RPMI8226 (cell line): ENCODE data around the gene FOXI3.

ENCODE experiments used
- DNase-seq: peaks from one replicate; pipeline ENCODE4 v3.0.0-alpha.2; 2015

The FOXI3 gene

DNA sequence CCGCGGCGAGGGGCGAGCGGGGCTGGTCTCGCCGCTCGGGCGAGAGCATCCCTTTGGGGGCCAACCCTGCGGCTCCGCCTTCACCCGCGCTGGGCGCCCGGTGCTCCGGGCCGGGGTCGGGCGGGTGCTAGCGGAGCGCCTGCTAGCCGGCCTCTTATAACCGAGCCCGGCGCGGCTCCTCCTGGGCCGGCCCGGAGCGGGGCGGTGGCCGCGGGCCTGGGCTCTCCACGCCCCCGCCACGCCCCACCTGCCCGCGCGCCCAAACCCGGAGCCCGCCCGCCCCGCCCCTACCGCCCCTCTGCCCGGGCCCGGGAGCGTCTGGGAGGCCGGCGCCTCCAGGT, at the start of gene FOXI3:
TSS of gene FOXI3 (minus strand) at position 129 of the 341 bp plus-strand sequence. CDS start 158 bp downstream, outside the sequence.
- DNase-seq: no peak

DNA sequence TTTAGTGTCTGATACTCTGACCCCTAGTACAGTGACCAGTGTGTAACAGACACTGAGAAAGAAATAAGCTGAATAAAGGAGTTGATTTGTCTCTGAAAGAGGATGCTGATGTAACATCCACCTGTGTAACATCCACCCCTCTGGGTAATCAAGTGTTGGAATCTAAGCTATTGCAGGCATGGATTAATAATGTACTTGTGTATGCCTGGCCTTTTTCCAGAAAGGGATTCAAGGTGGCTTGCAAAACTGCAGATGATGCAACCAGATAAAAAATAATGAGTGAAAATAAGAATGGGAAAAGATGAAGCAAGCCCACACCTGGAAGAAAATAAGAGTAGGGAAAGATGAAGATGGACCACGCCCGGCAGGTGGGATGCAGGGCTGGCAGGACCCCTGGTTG, 48.2 kb upstream of the FOXI3 start:
- no peak for DNase-seq

DNA sequence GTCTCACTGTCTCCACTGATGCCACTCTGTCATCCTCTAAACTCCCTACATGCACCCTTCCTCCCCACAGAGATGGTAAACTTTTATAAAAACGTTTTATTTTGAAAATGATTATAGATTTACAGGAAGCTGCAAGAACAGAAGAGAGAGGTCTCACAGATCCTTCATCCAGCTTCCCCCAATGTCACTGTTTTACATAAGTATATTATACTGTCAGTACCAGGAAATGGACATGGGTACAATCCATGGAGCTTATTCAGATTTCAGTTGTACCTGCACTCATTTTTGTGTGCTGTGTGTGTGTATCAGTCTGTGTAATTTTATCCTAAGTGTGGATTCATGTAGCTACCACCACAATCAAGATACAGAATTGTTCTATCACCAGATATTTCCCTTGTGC, 46.7 kb upstream of the FOXI3 start:
- DNase-seq: no peak

DNA sequence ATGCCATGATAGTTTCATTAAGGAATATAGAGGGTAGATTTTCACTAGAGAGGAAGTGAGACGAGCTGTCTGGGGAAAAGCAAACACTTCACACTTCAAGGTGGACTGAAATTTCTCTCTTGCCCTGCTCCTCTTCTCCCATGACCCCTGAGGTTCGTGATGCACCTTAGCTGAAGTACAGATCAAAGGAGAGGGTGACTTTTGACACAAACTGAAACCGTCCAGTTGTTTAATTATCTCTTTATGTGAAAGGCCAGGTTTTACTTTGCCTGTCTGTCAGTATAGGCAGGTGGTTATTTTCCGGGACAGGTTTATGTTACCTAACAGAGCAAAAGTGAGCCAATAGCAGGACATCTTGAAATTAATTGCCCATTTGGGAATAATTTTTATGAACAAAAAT, 41.0 kb upstream of the FOXI3 start:
- no peak for DNase-seq

DNA sequence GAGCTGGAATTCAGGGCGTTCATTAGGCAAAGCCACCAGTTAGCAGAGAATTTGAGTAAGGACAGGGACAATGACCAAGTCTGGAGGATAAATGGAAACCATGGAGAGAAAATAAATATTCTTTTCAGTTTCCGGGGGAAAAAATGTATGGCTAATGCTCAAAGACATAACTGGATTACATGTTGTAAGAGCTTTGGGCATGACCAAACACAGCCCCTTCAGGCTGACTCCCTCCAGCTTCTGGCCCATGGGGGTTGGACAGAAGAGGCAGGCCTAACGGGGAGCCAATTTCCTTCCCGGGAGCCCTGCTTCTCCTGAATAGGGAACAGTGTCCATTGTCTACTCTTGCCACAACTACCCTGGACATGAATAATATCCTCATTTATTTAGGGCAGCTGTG, 39.5 kb upstream of the FOXI3 start:
- no peak for DNase-seq

DNA sequence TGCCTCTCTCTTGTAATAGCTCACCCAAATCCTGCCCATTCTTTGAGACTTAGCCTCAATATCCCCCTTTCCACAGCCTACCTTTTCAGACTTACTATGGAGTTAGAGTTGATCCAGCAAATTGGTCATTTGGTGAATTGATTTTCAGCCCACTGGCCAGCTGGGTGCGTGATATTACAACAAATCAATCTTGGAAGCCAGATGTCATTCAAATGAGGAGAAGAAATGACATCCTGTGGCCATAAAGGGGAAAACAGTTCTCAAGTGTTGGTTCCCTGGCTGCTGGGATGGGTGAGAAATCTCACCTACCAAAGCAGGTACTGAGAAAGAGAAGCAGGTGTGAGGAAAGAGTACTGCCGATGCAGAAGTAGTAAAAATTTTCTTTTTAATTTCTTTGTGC, 36.7 kb upstream of the FOXI3 start:
- peak; percentile 4 for DNase-seq

DNA sequence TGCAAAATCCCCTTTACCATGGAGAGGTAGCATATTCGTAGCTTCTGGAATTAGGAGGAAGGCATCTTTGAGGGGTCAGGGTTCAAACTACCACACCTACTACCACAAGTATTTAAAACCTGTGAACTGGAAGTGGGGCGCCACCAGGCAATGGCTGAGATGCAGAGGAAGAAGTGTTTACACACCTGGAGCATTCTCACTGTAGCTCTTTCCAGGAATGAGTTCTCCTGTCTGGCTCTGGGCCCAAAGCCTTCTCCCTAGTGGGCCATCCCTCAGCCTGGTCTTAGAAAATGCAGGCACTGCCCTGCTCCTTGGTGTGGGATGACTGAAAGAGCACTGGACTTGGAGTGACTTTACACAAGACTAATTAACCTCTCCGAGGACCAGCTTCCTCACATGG, 30.7 kb upstream of the FOXI3 start:
- DNase-seq: no peak

DNA sequence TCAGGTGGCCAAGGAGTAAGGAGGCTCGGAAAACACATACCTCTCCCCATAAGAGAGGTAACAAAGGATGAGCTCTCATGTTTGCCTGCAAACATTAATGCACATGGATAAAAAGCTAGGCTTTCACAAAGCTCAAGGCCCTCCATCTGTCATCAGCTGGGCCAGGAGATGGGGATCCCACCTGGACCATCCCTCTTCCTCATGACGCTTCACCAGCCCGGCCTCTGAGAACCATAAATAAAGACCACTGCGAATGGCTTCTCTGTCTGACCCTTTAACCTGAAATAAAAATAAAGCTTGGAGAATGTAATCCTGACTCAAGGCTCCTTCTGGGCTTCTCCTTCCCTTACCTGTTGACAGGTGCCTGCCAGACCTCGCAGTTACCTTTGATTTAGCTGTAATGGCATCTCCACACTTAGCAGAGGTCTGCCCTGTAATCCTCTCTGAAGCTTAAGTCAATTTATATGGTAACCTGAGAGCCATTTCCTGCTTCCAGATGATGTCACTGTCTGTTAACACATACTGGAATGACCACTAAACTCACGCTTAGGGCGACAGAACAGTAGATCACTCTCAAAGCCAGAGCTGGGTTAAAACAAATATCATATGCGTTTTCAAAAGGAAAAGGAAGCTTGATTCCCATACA, 29.3 kb upstream of the FOXI3 start:
- DNase-seq: no peak

DNA sequence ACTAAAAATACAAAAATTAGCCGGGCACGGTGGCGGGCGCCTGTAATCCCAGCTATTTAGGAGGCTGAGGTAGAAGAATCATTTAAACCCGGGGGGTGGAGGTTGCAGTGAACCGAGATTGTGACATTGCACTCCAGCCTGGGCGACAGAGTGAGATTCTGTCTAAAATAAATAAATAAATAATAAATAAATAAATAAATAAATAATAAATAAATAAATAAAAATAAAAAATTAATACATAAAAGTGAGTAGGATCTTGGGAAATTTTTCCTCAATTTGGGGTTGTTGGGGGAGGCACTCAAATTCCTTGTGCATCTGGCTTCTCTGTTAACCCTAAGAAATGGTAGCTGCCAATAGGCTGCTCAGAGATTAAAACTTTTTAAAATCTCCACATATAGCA, 20.3 kb upstream of the FOXI3 start:
- DNase-seq: no peak

DNA sequence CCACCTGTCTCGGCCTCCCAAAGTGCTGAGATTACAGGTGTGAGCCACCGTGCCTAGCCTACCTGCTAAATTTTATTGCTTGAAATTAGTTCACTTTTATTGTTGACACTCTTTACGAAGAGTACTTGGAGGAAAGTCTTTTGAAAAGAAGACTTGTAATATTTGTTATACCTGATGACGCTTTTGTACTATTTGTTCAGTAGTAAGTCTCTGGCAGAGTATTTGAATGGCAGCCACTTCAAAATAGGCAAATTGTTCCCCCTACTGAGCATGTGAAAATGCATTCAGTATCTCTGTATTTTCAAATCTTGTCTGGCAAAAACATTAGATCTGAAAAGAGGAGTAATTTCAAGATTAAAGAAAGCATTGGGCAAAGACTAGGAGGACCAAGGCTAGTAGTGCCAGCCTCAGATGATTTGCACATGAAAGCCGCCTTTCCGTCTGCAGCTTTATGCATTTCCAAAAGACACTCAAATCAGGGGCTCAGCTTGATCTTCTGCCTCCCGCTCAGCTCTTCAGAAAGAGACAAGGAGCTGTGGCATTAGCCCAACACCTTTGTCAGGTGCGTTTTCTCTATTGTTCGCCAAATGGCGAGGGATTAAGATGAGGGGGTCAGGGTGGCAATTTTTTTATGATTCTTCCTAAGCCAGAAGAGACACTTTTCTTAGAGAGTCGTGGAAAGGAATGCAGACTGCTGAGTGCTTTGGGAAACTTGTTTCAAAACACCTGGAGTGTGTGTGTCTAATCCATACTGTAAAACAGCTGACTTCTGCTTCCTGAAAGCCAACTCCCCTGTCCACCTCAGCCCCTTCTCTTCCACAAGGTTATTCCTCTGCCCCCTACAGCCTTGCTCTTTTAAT, 18.8 kb upstream of the FOXI3 start:
- DNase-seq: no peak

DNA sequence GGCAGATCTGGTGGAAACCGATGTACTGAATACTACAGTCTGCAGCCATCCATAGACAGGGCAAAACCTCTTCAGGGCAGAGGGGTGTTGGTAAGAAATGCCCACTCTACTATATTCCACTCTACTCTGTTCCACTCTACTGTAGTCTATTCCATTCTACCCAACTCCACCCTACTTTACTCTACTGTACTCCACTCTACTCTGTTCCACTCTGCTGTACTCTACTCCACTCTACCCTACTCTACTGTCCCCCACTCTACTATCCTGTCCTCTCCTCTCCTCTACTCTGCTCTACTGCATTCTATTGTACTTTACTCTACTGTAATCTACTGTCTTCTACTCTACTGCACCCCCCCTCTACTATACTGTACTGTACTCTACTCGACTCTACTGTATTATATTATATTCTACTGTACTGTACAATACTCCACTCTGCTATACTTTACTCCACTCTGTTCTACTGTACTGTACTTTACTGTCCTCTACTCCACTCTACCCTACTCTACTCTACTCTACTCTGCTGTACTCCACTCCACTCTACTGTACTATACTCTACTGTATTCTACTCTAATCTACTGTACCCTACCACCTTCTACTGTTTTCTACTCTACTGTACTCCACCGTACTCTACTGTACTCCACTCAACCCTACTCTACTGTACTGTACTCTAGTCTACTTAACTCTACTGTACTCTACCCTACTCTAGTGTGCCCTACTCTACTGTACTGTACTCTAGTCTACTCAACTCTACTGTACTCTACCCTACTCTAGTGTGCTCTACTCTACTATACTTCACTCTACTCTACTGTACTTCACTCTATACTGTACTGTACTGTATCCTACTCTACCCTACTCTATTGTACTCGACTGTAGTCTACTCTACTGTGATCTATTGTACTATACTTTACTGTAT, 17.0 kb upstream of the FOXI3 start:
- no peak for DNase-seq

DNA sequence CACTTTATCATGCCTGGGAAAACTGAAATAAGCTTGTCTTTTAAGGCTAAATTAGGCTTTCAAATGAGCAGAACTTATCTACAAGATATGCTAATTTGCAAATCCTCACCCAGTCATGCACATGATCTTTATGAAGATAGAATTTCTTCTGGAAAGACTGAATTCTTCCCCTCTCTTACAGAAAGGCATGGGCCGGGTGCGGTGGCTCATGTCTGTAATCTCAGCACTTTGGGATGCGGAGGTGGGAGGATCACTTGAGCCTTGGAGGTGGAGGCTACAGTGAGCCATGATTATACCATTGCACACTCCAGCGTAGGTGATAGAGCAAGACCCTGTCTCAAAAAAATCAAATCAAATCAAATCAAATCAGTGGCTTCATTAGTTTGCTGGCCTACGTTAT, 11.7 kb upstream of the FOXI3 start:
- DNase-seq: no peak

DNA sequence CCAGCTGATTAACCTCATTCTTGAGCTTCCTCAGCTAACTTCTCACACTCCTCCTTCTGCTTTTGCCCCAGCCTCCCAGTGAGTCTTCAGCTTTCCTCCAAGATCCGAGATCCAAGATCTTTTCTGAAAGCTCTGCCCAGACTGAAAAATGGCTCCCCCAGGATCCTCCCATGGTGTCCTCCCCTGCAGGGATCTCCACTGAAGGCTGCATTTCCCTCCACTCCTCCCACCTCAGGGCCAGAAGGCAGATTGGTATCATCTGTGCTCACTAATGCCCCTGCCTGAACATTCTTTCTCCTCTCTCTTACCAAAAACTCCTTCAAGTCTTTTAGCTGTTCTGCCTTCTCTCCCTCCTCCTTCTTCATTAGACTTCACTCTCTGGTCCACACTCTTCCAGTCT, 6.1 kb upstream of the FOXI3 start:
- no peak for DNase-seq

DNA sequence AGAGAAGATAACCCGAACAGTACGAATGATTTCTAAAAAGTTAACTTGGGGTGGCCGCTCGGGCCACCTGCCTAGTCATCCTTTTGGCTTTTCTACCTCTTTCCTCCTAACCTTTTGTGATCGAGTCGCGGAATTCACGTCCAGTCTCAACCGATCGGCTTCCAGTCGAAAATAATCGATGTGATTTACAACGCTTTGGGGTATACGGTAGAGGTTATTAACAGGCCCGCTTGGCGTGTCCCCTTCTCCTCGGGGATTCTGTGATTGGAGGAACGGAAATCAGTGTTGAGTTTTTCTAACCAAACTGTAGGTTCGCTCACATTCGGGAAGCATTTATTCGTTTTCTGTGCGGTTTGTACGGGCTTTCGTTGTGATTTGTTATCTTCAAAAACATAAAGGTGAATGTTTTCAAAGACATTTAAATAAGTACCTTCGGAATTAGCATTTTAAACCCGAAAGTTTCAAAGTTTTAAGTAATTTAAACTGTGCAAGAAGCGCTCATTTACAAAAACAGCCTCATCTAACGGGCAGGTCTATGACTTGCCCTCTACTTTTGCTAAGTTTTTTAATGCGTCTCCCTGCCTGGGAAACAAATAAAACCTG, 588 bp upstream of the FOXI3 start:
- no peak for DNase-seq

DNA sequence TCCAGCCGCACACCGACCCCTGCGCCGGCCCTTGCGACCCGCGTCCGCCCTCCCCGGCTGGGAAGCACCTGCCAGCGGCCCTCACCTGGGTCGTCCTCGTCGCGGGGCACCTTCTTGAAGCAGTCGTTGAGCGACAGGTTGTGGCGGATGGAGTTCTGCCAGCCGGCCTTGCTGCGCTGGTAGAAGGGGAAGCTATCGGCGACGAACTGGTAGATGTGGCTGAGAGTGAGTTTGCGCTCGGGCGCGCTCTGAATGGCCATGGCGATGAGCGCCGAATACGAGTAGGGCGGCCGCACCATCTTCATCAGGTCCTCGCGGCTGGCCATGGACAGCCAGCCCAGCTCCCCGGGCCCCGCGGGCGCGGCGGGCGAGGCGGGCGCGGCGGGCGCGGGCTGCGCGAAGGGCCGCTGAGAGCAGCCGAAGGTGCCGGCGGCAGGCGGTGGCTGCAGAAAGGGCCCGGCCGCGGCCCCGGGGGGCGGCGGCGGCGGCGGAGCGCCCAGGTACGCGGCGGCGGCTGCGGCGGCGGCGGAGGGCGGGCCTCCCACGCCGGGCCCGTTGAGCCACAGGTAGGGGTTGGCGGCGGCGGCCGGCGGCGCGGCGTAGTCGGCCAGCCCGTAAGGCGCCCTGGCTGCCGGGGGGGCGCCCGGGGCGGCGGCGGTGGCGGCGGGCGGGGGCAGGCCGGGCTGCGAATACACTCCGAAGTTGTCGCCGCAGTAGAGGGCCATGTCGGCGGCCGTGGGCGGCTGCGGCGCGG, 505 bp downstream of the FOXI3 start:
- no peak for DNase-seq

DNA sequence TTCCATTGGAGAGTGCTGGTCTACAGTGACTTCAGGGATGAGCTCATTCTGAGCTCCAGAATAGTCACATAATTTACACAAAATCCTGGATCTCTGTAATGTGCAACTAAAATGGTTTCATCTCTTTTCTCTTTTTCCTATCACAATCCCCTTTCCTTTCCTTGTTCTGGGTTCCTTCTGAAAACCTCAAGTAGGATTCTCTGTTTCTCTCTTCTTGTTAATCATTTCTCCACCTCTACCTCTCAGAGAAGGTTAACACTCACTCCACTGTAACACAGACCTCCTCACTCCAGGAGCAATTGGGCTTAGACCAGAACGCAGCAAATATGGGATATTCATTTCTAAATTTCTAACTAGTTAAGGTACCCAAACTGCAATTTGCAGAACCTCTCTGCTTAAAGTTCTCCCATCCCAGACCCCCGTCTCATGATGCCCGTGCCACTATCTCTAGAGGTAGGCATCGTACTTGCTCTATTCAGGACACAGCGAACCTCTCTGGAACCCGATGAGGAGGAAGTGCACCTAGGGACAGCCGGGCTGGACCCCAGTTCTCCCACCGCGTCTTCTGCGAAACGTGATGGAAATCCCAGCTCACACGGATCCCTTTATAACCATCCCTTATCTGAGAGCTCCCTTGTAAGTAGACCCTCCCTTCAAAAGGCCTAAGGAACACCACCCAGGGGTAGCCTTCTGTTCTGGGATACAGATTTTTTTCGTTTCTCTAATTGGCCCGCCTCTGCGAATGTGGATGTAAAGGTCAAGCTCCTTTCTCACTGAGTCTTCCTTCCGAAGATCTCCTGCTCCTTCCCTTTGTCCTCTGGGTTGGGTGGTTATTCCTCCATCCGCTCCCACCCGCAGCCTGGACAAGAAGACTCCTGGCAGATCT, 1.3 kb downstream of the FOXI3 start:
- DNase-seq: no peak

DNA sequence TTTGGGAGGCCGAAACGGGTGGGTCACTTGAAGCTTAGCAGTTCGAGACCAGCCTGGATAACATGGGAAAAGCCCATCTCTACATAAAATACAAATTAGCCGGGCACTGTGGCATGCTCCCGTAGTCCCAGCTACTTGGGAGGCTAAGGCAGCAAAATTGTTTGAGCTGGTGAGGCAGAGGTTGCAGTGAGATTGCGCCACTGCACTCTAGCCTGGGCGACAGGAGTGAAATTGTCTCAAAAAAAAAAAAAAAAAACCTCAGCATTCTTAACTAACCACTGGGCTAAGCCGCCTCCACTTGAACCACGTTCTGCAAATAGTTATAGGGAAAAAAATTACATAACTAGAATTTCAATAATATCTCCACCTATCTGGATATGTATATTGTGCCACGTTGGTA, 2.3 kb downstream of the FOXI3 start:
- no peak for DNase-seq

DNA sequence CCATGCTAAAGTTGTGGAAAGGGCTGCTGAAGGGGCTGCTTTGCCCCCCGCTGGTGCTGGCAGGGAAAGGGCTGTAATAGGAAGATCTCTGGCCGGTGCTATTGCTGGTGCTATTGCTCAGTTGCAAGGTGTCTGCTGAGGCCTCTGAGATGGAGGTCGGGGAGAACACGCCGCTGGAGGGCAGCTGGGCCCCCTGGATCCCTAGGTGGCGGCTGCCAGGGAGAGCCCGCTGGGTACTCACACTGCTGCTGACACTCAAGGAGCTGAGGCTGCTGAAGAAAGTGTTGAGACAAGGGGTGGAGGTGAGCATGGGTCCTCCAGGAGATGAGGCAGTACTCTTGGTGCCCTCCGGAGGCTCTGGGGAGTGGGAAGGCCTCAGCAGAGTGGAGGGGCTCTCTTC, 4.2 kb downstream of the FOXI3 start:
- no peak for DNase-seq

DNA sequence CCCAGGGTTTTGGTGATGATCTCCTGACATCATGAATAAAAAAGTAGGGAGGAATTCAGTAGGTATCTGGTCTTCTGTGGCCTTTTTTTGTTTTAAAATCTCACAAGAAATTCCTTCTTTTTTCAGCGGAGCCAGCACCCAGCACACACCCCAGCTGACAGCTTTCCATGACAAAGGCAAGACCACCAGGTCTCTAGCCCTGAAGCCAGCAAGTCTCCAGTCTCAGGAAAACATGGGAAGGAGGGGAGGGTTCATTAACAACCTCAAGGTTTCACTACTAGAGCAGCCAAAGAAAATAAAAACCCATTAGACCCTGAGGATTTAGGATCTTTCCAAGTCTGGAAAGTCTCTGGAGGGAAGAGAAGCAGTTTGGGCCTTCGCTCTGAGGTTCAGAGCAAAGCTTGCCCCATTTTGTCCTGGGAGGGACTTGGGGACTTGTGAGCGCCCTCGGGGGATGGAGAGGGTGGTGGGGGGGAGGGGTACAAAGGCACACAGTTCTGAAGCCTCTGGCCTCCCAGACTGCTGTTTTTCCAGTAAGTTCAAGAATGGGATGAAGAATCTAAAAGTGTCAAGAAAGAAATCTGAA, 9.0 kb downstream of the FOXI3 start:
- DNase-seq: no peak

DNA sequence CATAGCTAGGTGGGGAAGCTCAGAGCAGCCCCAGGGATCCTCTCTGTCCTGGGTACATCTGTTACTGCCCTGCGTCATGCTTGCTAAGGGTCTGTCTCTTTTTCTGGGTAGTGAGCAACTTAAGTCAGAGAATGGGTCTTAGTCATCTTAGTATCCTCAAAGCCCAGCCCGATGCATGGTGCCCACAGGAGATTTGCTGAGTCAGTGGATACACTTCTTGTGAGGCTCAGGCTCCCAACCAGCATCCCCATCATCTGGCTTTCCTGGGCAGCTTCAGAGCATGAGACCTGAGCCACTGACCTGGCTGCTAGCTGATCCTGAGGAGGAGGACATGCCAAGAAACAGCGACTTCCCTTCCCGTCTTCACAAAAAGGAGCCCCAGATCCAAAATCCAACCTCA, 10.0 kb downstream of the FOXI3 start:
- no peak for DNase-seq

DNA sequence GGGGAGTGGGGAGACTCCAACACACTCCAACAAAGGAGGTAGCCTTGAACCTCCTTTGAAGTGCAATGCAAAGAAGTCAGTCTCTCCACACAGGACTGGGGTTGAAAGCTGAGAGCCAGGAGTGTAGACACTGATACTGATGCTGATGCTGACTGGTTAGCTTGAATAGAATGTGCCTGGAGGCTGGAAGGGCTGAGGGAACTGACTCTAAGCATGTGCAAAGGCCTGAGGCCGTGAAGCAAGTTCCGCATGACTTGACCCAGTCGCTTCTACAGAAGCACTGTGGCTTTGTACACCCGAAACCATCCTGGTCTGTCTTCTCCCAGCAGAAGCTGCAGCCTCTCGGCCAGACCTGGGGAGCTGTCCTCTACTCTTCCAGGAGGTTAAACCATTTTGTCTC, 10.4 kb downstream of the FOXI3 start:
- DNase-seq: no peak
